ENCODE data around the gene P2RX6. TPM values are rescaled to one million over a fixed set of nuclear protein-coding genes. Genes with fewer than 3 reads are reported as not detected.
"Not testable (repeated sequence)": the region's sequence is repeated elsewhere in the genome, so short reads cannot be mapped to it uniquely, and the experiment has no call there.

Gene P2RX6
- total RNA-seq (2014; rRNA removed; shearing (Covaris generic)): 1.4 and 2.7 TPM in 2 replicates
- polyA plus RNA-seq (2015; cell fraction: cytosol; rRNA removed): 2.4 and 3.0 TPM in 2 replicates
- 9.8 and 31.5 TPM in 2 replicates for polyA plus RNA-seq (2015; cell fraction: nucleus; rRNA removed)

GRCh38 chr22:21014726-21015465, at the start of gene P2RX6:
Gene P2RX6, plus strand, starts transcription at chr22:21015165. Its CDS starts 10 bp downstream, at chr22:21015175.
- DNase-seq (ENCODE audit: low read depth, low spot score): peak; percentile 74
- in situ Hi-C loops (cut with HindIII; ENCODE audit: low pct_unique_long_range_greater_than_20kb, low sequenced_read_pairs): no loop called here

GRCh38 chr22:20965888-20966855, 48.8 kb upstream of the P2RX6 start:
- in situ Hi-C loops (cut with HindIII; ENCODE audit: low pct_unique_long_range_greater_than_20kb, low sequenced_read_pairs): no loop called here
- no peak for DNase-seq (ENCODE audit: low read depth, low spot score)

- in situ Hi-C loops (cut with HindIII; ENCODE audit: low pct_unique_long_range_greater_than_20kb, low sequenced_read_pairs): no loop called here
- no peak for DNase-seq (ENCODE audit: low read depth, low spot score)
These were observed 47.9 kb upstream of the P2RX6 start, which contains the start of gene AIFM3 for GRCh38 chr22:20966883-20967696. Gene AIFM3, plus strand, starts transcription at chr22:20967255. Its CDS starts 690 bp downstream, at chr22:20967945.

- in situ Hi-C loops (cut with HindIII; ENCODE audit: low pct_unique_long_range_greater_than_20kb, low sequenced_read_pairs): no loop called here
- no peak for DNase-seq (ENCODE audit: low read depth, low spot score)
These were observed 47.2 kb upstream of the P2RX6 start for GRCh38 chr22:20967697-20968211.

GRCh38 chr22:20968281-20968977, 46.5 kb upstream of the P2RX6 start:
- in situ Hi-C loops (cut with HindIII; ENCODE audit: low pct_unique_long_range_greater_than_20kb, low sequenced_read_pairs): no loop called here
- DNase-seq (ENCODE audit: low read depth, low spot score): no peak

- in situ Hi-C loops (cut with HindIII; ENCODE audit: low pct_unique_long_range_greater_than_20kb, low sequenced_read_pairs): no loop called here
- no peak for DNase-seq (ENCODE audit: low read depth, low spot score)
These were observed 43.9 kb upstream of the P2RX6 start for GRCh38 chr22:20970939-20971657.

GRCh38 chr22:20972014-20972694, 42.8 kb upstream of the P2RX6 start:
- DNase-seq (ENCODE audit: low read depth, low spot score): not testable (repeated sequence)

GRCh38 chr22:20972933-20973577, 41.9 kb upstream of the P2RX6 start:
- in situ Hi-C loops (cut with HindIII; ENCODE audit: low pct_unique_long_range_greater_than_20kb, low sequenced_read_pairs): no loop called here
- no peak for DNase-seq (ENCODE audit: low read depth, low spot score)

More at GRCh38 chr22:20972014-20972694, 42.8 kb upstream of the P2RX6 start:
- in situ Hi-C loops (cut with HindIII; ENCODE audit: low pct_unique_long_range_greater_than_20kb, low sequenced_read_pairs): not testable (repeated sequence)

- no peak for DNase-seq (ENCODE audit: low read depth, low spot score)
- in situ Hi-C loops (cut with HindIII; ENCODE audit: low pct_unique_long_range_greater_than_20kb, low sequenced_read_pairs): no loop called here
These were observed 41.2 kb upstream of the P2RX6 start for GRCh38 chr22:20973634-20974286.

GRCh38 chr22:20974336-20974955, 40.5 kb upstream of the P2RX6 start:
- in situ Hi-C loops (cut with HindIII; ENCODE audit: low pct_unique_long_range_greater_than_20kb, low sequenced_read_pairs): no loop called here
- no peak for DNase-seq (ENCODE audit: low read depth, low spot score)

- no peak for DNase-seq (ENCODE audit: low read depth, low spot score)
- in situ Hi-C loops (cut with HindIII; ENCODE audit: low pct_unique_long_range_greater_than_20kb, low sequenced_read_pairs): no loop called here
These were observed 39.2 kb upstream of the P2RX6 start for GRCh38 chr22:20975541-20976290.

GRCh38 chr22:20976291-20976877, 38.6 kb upstream of the P2RX6 start:
- in situ Hi-C loops (cut with HindIII; ENCODE audit: low pct_unique_long_range_greater_than_20kb, low sequenced_read_pairs): no loop called here
- no peak for DNase-seq (ENCODE audit: low read depth, low spot score)

- in situ Hi-C loops (cut with HindIII; ENCODE audit: low pct_unique_long_range_greater_than_20kb, low sequenced_read_pairs): no loop called here
- no peak for DNase-seq (ENCODE audit: low read depth, low spot score)
These were observed 37.9 kb upstream of the P2RX6 start for GRCh38 chr22:20977019-20977418.
